HEK293 (cell line): ENCODE measurements around the gene GPR18.

ENCODE experiments used
- CTCF ChIA-PET: fragments of 350-600 bp; formaldehyde crosslinking; extraction: SDS; loops from one replicate; lab custom pipeline; 2021; ENCODE audit warnings: antibody characterized with exemption; lab: Yijun Ruan, JAX
- POLR2A ChIA-PET: fragments of 300-600 bp; formaldehyde crosslinking; extraction: SDS; loops from one replicate; lab custom pipeline; 2020; ENCODE audit warnings: antibody characterized with exemption, inconsistent platforms; lab: Yijun Ruan, JAX
- H3K27ac ChIP-seq: fragments of 200-500 bp; sonication (Bioruptor generic); 2 replicates; pipeline ENCODE4 v1.5.1; 2014; ENCODE audit warnings: low read depth, low read length, control low read depth, inconsistent platforms; ENCODE audit errors: extremely low read depth
- H3K36me3 ChIP-seq, 2 experiments: fragments of 200-500 bp in 1 of 2; sonication (Bioruptor generic) in 1 of 2; 1 replicate in 1 of 2; 2 replicates in 1 of 2; pipeline ENCODE4 v1.5.1; 2014 to 2017; ENCODE audit warnings: inconsistent platforms in 2 of 2, low read length in 2 of 2; ENCODE audit not compliant: control insufficient read depth in 2 of 2, insufficient read depth in 1 of 2
- H3K4me1 ChIP-seq: fragments of 200-500 bp; sonication (Bioruptor generic); 2 replicates; pipeline ENCODE4 v1.5.1; 2014; ENCODE audit warnings: mild to moderate bottlenecking, low read length, inconsistent platforms; ENCODE audit not compliant: control insufficient read depth, insufficient read depth
- H3K4me3 ChIP-seq: 2 replicates; pipeline ENCODE4 v1.5.1; 2011; ENCODE audit warnings: low read depth, mild to moderate bottlenecking, control low read depth, low read length, moderate library complexity
- H3K9me3 ChIP-seq: fragments of 200-500 bp; sonication (Bioruptor generic); 2 replicates; pipeline ENCODE4 v1.5.1; 2014; ENCODE audit warnings: low read depth, low read length, inconsistent platforms; ENCODE audit not compliant: control insufficient read depth, insufficient read depth
- BCL11A ChIP-seq: fragments of 450-650 bp; formaldehyde crosslinking; IDR thresholded peaks from 2 replicates; pipeline ENCODE4 v1.5.1; 2016; ENCODE audit warnings: low read depth, missing biosample characterization, missing genetic modification characterization
- ELK4 ChIP-seq: IDR thresholded peaks from 2 replicates; pipeline ENCODE4 v1.6.1; 2011; ENCODE audit warnings: mild to moderate bottlenecking, low read depth, low read length, borderline replicate concordance
- KLF16 ChIP-seq: fragments of 450-650 bp; formaldehyde crosslinking; IDR thresholded peaks from 2 replicates; pipeline ENCODE4 v1.5.1; 2017; ENCODE audit warnings: missing biosample characterization, missing genetic modification characterization
- SALL2 ChIP-seq: fragments of 450-650 bp; formaldehyde crosslinking; IDR thresholded peaks from 2 replicates; pipeline ENCODE4 v1.5.0; 2017; ENCODE audit warnings: missing biosample characterization, mild to moderate bottlenecking, missing genetic modification characterization, borderline replicate concordance
- SCRT1 ChIP-seq: fragments of 450-650 bp; formaldehyde crosslinking; IDR thresholded peaks from 2 replicates; pipeline ENCODE4 v1.5.1; 2016; ENCODE audit warnings: missing biosample characterization, missing genetic modification characterization, borderline replicate concordance
- YY1 ChIP-seq: fragments of 450-650 bp; formaldehyde crosslinking; IDR thresholded peaks from 2 replicates; pipeline ENCODE4 v1.5.1; 2018; ENCODE audit warnings: missing biosample characterization, missing genetic modification characterization
- ZBTB1 ChIP-seq: fragments of 450-650 bp; formaldehyde crosslinking; IDR thresholded peaks from 2 replicates; pipeline ENCODE4 v1.5.1; 2016; ENCODE audit warnings: missing biosample characterization, missing genetic modification characterization
- ZBTB20 ChIP-seq: fragments of 450-650 bp; formaldehyde crosslinking; IDR thresholded peaks from 2 replicates; pipeline ENCODE4 v1.5.1; 2016; ENCODE audit warnings: missing biosample characterization, missing genetic modification characterization
- ZNF114 ChIP-seq: fragments of 450-650 bp; formaldehyde crosslinking; IDR thresholded peaks from 2 replicates; pipeline ENCODE4 v1.5.0; 2017; ENCODE audit warnings: missing biosample characterization, missing genetic modification characterization
- ZNF280D ChIP-seq: fragments of 450-650 bp; formaldehyde crosslinking; IDR thresholded peaks from 2 replicates; pipeline ENCODE4 v1.5.1; 2016; ENCODE audit warnings: missing biosample characterization, missing genetic modification characterization
- ZNF423 ChIP-seq: fragments of 450-650 bp; formaldehyde crosslinking; IDR thresholded peaks from 2 replicates; pipeline ENCODE4 v1.5.1; 2016; ENCODE audit warnings: missing biosample characterization, missing genetic modification characterization
- ZNF514 ChIP-seq: fragments of 450-650 bp; formaldehyde crosslinking; IDR thresholded peaks from 2 replicates; pipeline ENCODE4 v1.5.1; 2016; ENCODE audit warnings: missing biosample characterization, missing genetic modification characterization
- ZNF555 ChIP-seq: fragments of 450-650 bp; formaldehyde crosslinking; conservative IDR thresholded peaks from 2 replicates; pipeline ENCODE4 v1.5.1; 2017; ENCODE audit warnings: missing biosample characterization, mild to moderate bottlenecking, missing genetic modification characterization, inconsistent platforms
- ZSCAN5A ChIP-seq: fragments of 450-650 bp; formaldehyde crosslinking; IDR thresholded peaks from 2 replicates; pipeline ENCODE4 v1.5.1; 2016; ENCODE audit warnings: missing biosample characterization, missing genetic modification characterization
- TF ChIP-seq, protein P1 (sequence below): fragments of 450-650 bp; formaldehyde crosslinking; IDR thresholded peaks from 2 replicates; pipeline ENCODE4 v1.5.1; 2016; ENCODE audit warnings: missing biosample characterization, missing genetic modification characterization, low read depth
- TF ChIP-seq, protein P2 (sequence below): fragments of 450-650 bp; formaldehyde crosslinking; IDR thresholded peaks from 2 replicates; pipeline ENCODE4 v1.5.1; 2016; ENCODE audit warnings: missing biosample characterization, missing genetic modification characterization
- TF ChIP-seq, protein P3 (sequence below): fragments of 450-650 bp; formaldehyde crosslinking; IDR thresholded peaks from 2 replicates; pipeline ENCODE4 v1.5.1; 2016; ENCODE audit warnings: missing biosample characterization, missing genetic modification characterization, borderline replicate concordance

Gene GPR18

GRCh38 chr13:99261059-99261458 is 2.9 kb upstream of the GPR18 start:
- no peak overlapping the region for H3K4me3 ChIP-seq
- POLR2A ChIA-PET = no interaction called here
- H3K9me3 ChIP-seq = no peaks in the 10 kb centered on the region
- CTCF ChIA-PET = interaction anchor here (0.6 to 2.7 kb wide), 5 partner anchors 8 to 176 kb away, joined by 3 to 16 read pairs (median 5); no protein-coding TSS in a partner anchor
- no peak for TF ChIP-seq ELK4
- no peak for TF ChIP-seq ZNF555 (tag by site-specific recombination)
- TF ChIP-seq, protein P1, sequence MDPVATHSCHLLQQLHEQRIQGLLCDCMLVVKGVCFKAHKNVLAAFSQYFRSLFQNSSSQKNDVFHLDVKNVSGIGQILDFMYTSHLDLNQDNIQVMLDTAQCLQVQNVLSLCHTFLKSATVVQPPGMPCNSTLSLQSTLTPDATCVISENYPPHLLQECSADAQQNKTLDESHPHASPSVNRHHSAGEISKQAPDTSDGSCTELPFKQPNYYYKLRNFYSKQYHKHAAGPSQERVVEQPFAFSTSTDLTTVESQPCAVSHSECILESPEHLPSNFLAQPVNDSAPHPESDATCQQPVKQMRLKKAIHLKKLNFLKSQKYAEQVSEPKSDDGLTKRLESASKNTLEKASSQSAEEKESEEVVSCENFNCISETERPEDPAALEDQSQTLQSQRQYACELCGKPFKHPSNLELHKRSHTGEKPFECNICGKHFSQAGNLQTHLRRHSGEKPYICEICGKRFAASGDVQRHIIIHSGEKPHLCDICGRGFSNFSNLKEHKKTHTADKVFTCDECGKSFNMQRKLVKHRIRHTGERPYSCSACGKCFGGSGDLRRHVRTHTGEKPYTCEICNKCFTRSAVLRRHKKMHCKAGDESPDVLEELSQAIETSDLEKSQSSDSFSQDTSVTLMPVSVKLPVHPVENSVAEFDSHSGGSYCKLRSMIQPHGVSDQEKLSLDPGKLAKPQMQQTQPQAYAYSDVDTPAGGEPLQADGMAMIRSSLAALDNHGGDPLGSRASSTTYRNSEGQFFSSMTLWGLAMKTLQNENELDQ = no peak
- TF ChIP-seq ZBTB1 (tag by site-specific recombination) = no peak
- TF ChIP-seq YY1 (tag by site-specific recombination) = no peak
- TF ChIP-seq SCRT1 (tag by site-specific recombination) = no peak
- no peak for TF ChIP-seq ZNF114 (tag by site-specific recombination)
- TF ChIP-seq SALL2 (tag by site-specific recombination) = no peak
- no peak for TF ChIP-seq ZNF423 (tag by site-specific recombination)
- TF ChIP-seq ZNF514 (tag by site-specific recombination) = no peak
- no peak for TF ChIP-seq ZBTB20 (tag by site-specific recombination)
- TF ChIP-seq KLF16 = no peak
- TF ChIP-seq, protein P2, sequence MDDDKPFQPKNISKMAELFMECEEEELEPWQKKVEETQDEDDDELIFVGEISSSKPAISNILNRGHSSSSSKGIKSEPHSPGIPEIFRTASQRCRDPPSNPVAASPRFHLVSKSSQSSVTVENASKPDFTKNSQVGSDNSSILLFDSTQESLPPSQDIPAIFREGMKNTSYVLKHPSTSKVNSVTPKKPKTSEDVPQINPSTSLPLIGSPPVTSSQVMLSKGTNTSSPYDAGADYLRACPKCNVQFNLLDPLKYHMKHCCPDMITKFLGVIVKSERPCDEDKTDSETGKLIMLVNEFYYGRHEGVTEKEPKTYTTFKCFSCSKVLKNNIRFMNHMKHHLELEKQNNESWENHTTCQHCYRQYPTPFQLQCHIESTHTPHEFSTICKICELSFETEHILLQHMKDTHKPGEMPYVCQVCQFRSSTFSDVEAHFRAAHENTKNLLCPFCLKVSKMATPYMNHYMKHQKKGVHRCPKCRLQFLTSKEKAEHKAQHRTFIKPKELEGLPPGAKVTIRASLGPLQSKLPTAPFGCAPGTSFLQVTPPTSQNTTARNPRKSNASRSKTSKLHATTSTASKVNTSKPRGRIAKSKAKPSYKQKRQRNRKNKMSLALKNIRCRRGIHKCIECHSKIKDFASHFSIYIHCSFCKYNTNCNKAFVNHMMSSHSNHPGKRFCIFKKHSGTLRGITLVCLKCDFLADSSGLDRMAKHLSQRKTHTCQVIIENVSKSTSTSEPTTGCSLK (tag by site-specific recombination) = no peak
- no peak for TF ChIP-seq BCL11A
- no peak for TF ChIP-seq ZNF280D (tag by site-specific recombination)
- TF ChIP-seq, protein P3, sequence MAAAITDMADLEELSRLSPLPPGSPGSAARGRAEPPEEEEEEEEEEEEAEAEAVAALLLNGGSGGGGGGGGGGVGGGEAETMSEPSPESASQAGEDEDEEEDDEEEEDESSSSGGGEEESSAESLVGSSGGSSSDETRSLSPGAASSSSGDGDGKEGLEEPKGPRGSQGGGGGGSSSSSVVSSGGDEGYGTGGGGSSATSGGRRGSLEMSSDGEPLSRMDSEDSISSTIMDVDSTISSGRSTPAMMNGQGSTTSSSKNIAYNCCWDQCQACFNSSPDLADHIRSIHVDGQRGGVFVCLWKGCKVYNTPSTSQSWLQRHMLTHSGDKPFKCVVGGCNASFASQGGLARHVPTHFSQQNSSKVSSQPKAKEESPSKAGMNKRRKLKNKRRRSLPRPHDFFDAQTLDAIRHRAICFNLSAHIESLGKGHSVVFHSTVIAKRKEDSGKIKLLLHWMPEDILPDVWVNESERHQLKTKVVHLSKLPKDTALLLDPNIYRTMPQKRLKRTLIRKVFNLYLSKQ = no peak
- TF ChIP-seq ZSCAN5A (tag by site-specific recombination) = no peak
- no peaks in the 10 kb centered on the region for H3K4me1 ChIP-seq
- no peak overlapping the region for H3K27ac ChIP-seq
- peaks cover 0 to 7% of the 10 kb centered on the region in 2 experiments; a peak in 1 of 3 replicates for H3K36me3 ChIP-seq
